CD14-positive monocyte (primary cell): ENCODE measurements around the gene MASP1. TPM values are rescaled to one million over a fixed set of nuclear protein-coding genes. Genes with fewer than 3 reads are reported as not detected.

Experiments used
- DNase-seq, 3 donors: peaks; one replicate each; pipeline ENCODE4 v3.0.0-alpha.2; 2011 to 2022
- H2AFZ ChIP-seq: 2 replicates; pipeline ENCODE4 v1.6.0; 2012; ENCODE audit warnings: mild to moderate bottlenecking, low read depth, low read length, inconsistent platforms; ENCODE audit not compliant: insufficient read depth, poor library complexity, severe bottlenecking
- H3K27ac ChIP-seq, 2 donors: 1 replicate in 1 of 2; 2 replicates in 1 of 2; pipeline ENCODE4 v1.5.1; 2012 to 2013; ENCODE audit warnings: low read length in 2 of 2, control low read depth in 1 of 2, inconsistent platforms in 1 of 2, low read depth in 1 of 2, mild to moderate bottlenecking in 1 of 2
- H3K27me3 ChIP-seq, 2 donors: one replicate each; pipeline versions ENCODE4 v1.6.0 to v1.6.1; 2011 to 2013; ENCODE audit warnings: low read length in 2 of 2; ENCODE audit not compliant: control insufficient read depth in 2 of 2, insufficient read depth in 2 of 2
- H3K36me3 ChIP-seq, 2 donors: replicated peaks in 1 of 2; 1 replicate in 1 of 2; 2 replicates in 1 of 2; pipeline versions ENCODE4 v1.5.1 to v1.6.1; 2012 to 2013; ENCODE audit warnings: low read length in 2 of 2, control low read depth in 1 of 2, inconsistent platforms in 1 of 2, mild to moderate bottlenecking in 1 of 2; ENCODE audit not compliant: insufficient read depth in 2 of 2, control insufficient read depth in 1 of 2
- H3K4me1 ChIP-seq, 2 donors: 1 replicate in 1 of 2; 2 replicates in 1 of 2; pipeline versions ENCODE4 v1.5.1 to v1.6.1; 2012 to 2013; ENCODE audit warnings: low read length in 2 of 2, control low read depth in 1 of 2, inconsistent platforms in 1 of 2, mild to moderate bottlenecking in 1 of 2, moderate library complexity in 1 of 2; ENCODE audit not compliant: insufficient read depth in 2 of 2, control insufficient read depth in 1 of 2
- H3K4me2 ChIP-seq: replicated peaks from 2 replicates; pipeline ENCODE3; 2012; ENCODE audit warnings: low read length, moderate library complexity, mild to moderate bottlenecking; ENCODE audit not compliant: poor library complexity, severe bottlenecking; ENCODE audit errors: extremely low read depth
- H3K4me3 ChIP-seq, 3 experiments: fragments of 200-600 bp in 1 of 3; sonication (generic) in 1 of 3; replicated peaks in 1 of 3; 1 replicate in 2 of 3; 2 replicates in 1 of 3; pipeline ENCODE4 v1.5.1; 2011 to 2013; ENCODE audit warnings: low read length in 3 of 3, mild to moderate bottlenecking in 3 of 3, control low read depth in 2 of 3, low read depth in 2 of 3, inconsistent platforms in 1 of 3, moderate library complexity in 1 of 3
- H3K79me2 ChIP-seq: 2 replicates; pipeline ENCODE4 v1.6.0; 2012; ENCODE audit warnings: mild to moderate bottlenecking, control low read depth, inconsistent platforms, low read length, moderate library complexity; ENCODE audit not compliant: insufficient read depth
- H3K9ac ChIP-seq: 2 replicates; pipeline ENCODE4 v1.6.0; 2017; ENCODE audit warnings: low read length, mild to moderate bottlenecking; ENCODE audit not compliant: insufficient read depth, poor library complexity, severe bottlenecking
- H3K9me3 ChIP-seq, 2 donors: replicated peaks in 1 of 2; 1 replicate in 1 of 2; 2 replicates in 1 of 2; pipeline versions ENCODE4 v1.5.1 to v1.6.1; 2012 to 2013; ENCODE audit warnings: low read length in 2 of 2, control low read depth in 1 of 2; ENCODE audit not compliant: control insufficient read depth in 1 of 2, insufficient read depth in 1 of 2
- H4K20me1 ChIP-seq: 2 replicates; pipeline ENCODE4 v1.6.0; 2012; ENCODE audit warnings: mild to moderate bottlenecking, low read length, control low read depth, moderate library complexity; ENCODE audit not compliant: insufficient read depth
- H3K27ac Mint-ChIP-seq, 7 donors: one replicate each; pipeline ENCODE4 v1.8.0; 2020; ENCODE audit warnings: mild to moderate bottlenecking in 7 of 7, mixed read lengths in 7 of 7, moderate library complexity in 6 of 7, inconsistent platforms in 2 of 7
- H3K27me3 Mint-ChIP-seq, 3 donors: one replicate each; pipeline ENCODE4 v1.8.0; 2021 to 2022; ENCODE audit warnings: low read depth in 3 of 3, mild to moderate bottlenecking in 3 of 3, mixed read lengths in 3 of 3, moderate library complexity in 3 of 3, inconsistent platforms in 1 of 3
- H3K36me3 Mint-ChIP-seq, 2 donors: one replicate each; pipeline ENCODE4 v1.8.0; 2020; ENCODE audit warnings: mixed read lengths in 2 of 2, inconsistent platforms in 1 of 2, mild to moderate bottlenecking in 1 of 2
- H3K4me1 Mint-ChIP-seq: one replicate; pipeline ENCODE4 v1.8.0; 2020; ENCODE audit warnings: mild to moderate bottlenecking, mixed read lengths
- H3K4me3 Mint-ChIP-seq, 2 donors: one replicate each; pipeline ENCODE4 v1.8.0; 2020; ENCODE audit warnings: mild to moderate bottlenecking in 2 of 2, mixed read lengths in 2 of 2, moderate library complexity in 1 of 2
- H3K9me3 Mint-ChIP-seq, 7 donors: one replicate each; pipeline ENCODE4 v1.8.0; 2020 to 2022; ENCODE audit warnings: mixed read lengths in 7 of 7, mild to moderate bottlenecking in 6 of 7, moderate library complexity in 6 of 7, inconsistent platforms in 2 of 7
- WGBS: methylation state at CpG from one replicate; pipeline ENCODE4 v1.1.5; 2013; ENCODE audit warnings: missing lambda C conversion rate; ENCODE audit not compliant: insufficient coverage; 5-methylcytosine and 5-hydroxymethylcytosine counted together
- intact Hi-C, 2 donors: fragments of 100-400 bp; cut with micrococcal nuclease; formaldehyde crosslinking; loops; one replicate each; pipeline versions ENCODE4 v1.15.0 to v1.15.1; 2023
- polyA plus RNA-seq, 3 donors: library from polyadenylated mRNA; depleted of rRNA in 1 of 3; unstranded in 2 of 3; stranded (reverse) in 1 of 3; fragments of 300-500 nt in 2 of 3; fragments of >200 nt in 1 of 3; fragmentation: Illumina TruSeq in 2 of 3; gene quantifications; 1 replicate in 2 of 3; 2 replicates in 1 of 3; pipeline ENCODE4 v1.2.3, GENCODE V29; 2012 to 2021
- TF ChIP-seq, protein P1 (sequence below): fragments of 200-600 bp; IDR thresholded peaks from one replicate; pipeline ENCODE4 v1.8.0; 2022; ENCODE audit warnings: antibody characterized with exemption, mild to moderate bottlenecking

Gene MASP1
- polyA plus RNA-seq, 3 donors: not detected

GRCh38 chr3:187196573-187197334 lies 94.8 kb downstream of the MASP1 start:
- H3K36me3 Mint-ChIP-seq: no peaks in the 10 kb centered on the region
- Histone ChIP-seq H3K9me3 (no peaks in the 10 kb centered on the region), H3K36me3 (no peaks in the 10 kb centered on the region), H2AFZ (no peak overlapping the region), H4K20me1 (no peaks in the 10 kb centered on the region), H3K27ac (no peak overlapping the region), H3K4me3 (no peak overlapping the region), H3K27me3 (peaks cover 5 to 10% of the 10 kb centered on the region in 2 donors), H3K79me2 (no peaks in the 10 kb centered on the region), H3K4me2 (no peak overlapping the region), H3K9ac (no peak overlapping the region), H3K4me1 (no peaks in the 10 kb centered on the region)
- H3K4me1 Mint-ChIP-seq: no peaks in the 10 kb centered on the region
- H3K27ac Mint-ChIP-seq: no peak overlapping the region
- peaks cover 8 to 22% (median 13%) of the 10 kb centered on the region in 3 donors for H3K27me3 Mint-ChIP-seq
- 78% methylated on average over 4 of the region's 7 CpGs for WGBS
- H3K4me3 Mint-ChIP-seq: no peak overlapping the region
- TF ChIP-seq, protein P1, sequence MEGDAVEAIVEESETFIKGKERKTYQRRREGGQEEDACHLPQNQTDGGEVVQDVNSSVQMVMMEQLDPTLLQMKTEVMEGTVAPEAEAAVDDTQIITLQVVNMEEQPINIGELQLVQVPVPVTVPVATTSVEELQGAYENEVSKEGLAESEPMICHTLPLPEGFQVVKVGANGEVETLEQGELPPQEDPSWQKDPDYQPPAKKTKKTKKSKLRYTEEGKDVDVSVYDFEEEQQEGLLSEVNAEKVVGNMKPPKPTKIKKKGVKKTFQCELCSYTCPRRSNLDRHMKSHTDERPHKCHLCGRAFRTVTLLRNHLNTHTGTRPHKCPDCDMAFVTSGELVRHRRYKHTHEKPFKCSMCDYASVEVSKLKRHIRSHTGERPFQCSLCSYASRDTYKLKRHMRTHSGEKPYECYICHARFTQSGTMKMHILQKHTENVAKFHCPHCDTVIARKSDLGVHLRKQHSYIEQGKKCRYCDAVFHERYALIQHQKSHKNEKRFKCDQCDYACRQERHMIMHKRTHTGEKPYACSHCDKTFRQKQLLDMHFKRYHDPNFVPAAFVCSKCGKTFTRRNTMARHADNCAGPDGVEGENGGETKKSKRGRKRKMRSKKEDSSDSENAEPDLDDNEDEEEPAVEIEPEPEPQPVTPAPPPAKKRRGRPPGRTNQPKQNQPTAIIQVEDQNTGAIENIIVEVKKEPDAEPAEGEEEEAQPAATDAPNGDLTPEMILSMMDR: no peak
- DNase-seq: no peak
- intact Hi-C loops: no loop called here
- H3K9me3 Mint-ChIP-seq: peaks cover 0 to 4% (median 0%) of the 10 kb centered on the region in 7 donors

- Histone ChIP-seq H3K9ac (no peak overlapping the region), H3K4me3 (no peak overlapping the region), H3K79me2 (no peaks in the 10 kb centered on the region), H4K20me1 (no peaks in the 10 kb centered on the region), H3K4me2 (no peak overlapping the region), H3K4me1 (peaks cover 8 to 17% of the 10 kb centered on the region in 2 donors), H3K36me3 (no peaks in the 10 kb centered on the region), H2AFZ (no peak overlapping the region), H3K27ac (no peak overlapping the region), H3K27me3 (peaks cover 7 to 12% of the 10 kb centered on the region in 2 donors), H3K9me3 (no peaks in the 10 kb centered on the region)
- Mint-ChIP-seq H3K9me3 (peaks cover 0 to 6% (median 0%) of the 10 kb centered on the region in 7 donors), H3K4me3 (no peak overlapping the region), H3K4me1 (peaks cover 24% of the 10 kb centered on the region), H3K36me3 (peaks cover 0 to under 1% of the 10 kb centered on the region in 2 donors), H3K27ac (no peak overlapping the region), H3K27me3 (peaks cover 17 to 33% (median 18%) of the 10 kb centered on the region in 3 donors)
- intact Hi-C loops: no loop called here
- TF ChIP-seq, protein P1: no peak
- no peak for DNase-seq
Measured at GRCh38 chr3:187193181-187193580, 98.4 kb downstream of the MASP1 start.
